Adrenal gland (tissue), 12 donors: Measurements from ENCODE around the gene SLC35G3. TPM values are rescaled to one million over a fixed set of nuclear protein-coding genes. Genes with fewer than 3 reads are reported as not detected.

ENCODE experiments used
- DNase-seq, 7 donors: peaks; one replicate each; pipeline ENCODE4 v3.0.0-alpha.2; 2019 to 2020
- H3K27ac ChIP-seq, 5 donors: fragments of 200-600 bp; sonication (generic) in 4 of 5; 1 replicate in 3 of 5; 2 replicates in 2 of 5; pipeline versions ENCODE4 v1.5.1 to v1.8.0; 2016 to 2020; ENCODE audit warnings: mild to moderate bottlenecking in 1 of 5
- H3K27me3 ChIP-seq: fragments of 200-600 bp; 2 replicates; pipeline ENCODE4 v1.8.0; 2021
- H3K36me3 ChIP-seq, 2 donors: fragments of 200-600 bp; replicated peaks in 1 of 2; 1 replicate in 1 of 2; 2 replicates in 1 of 2; pipeline versions ENCODE4 v1.5.1 to v1.8.0; 2018 to 2022
- H3K4me1 ChIP-seq, 2 donors: fragments of 200-600 bp; replicated peaks in 1 of 2; 1 replicate in 1 of 2; 2 replicates in 1 of 2; pipeline versions ENCODE4 v1.5.1 to v1.8.0; 2018 to 2021
- H3K4me3 ChIP-seq, 4 donors: fragments of 200-600 bp; sonication (generic) in 3 of 4; one replicate each; pipeline ENCODE4 v1.5.1; 2016 to 2018
- H3K9me3 ChIP-seq, 3 donors: fragments of 200-600 bp; sonication (generic) in 1 of 3; replicated peaks in 1 of 3; 1 replicate in 2 of 3; 2 replicates in 1 of 3; pipeline versions ENCODE4 v1.5.1 to v1.8.0; 2016 to 2021
- POLR2A ChIP-seq, 2 donors: fragments of 450-650 bp; IDR thresholded peaks; one replicate each; pipeline ENCODE4 v1.6.1; 2017; ENCODE audit warnings: antibody characterized with exemption in 2 of 2, mild to moderate bottlenecking in 2 of 2, moderate library complexity in 1 of 2
- WGBS, 4 donors: extraction: QIAGEN DNeasy Blood & Tissue Kit in 2 of 4; methylation state at CpG; one replicate each; pipeline versions ENCODE4 v1.1.5 to v1.1.7; 2013 to 2017; 5-methylcytosine and 5-hydroxymethylcytosine counted together
- intact Hi-C, 2 donors: fragments of 100-400 bp; cut with DNase I; formaldehyde crosslinking; loops; one replicate each; pipeline versions ENCODE4 v1.14.1 to v1.15.0; 2022 to 2023
- polyA plus RNA-seq, 3 donors: library from polyadenylated mRNA; stranded (reverse); fragments of 200-250 nt in 2 of 3; fragments of 350-450 nt in 1 of 3; fragmentation: Illumina TruSeq in 1 of 3; extraction: RNeasy Lipid Tissue Mini Kit (QIAGEN cat#74804) in 1 of 3; gene quantifications; one replicate each; pipeline ENCODE4 v1.2.3, GENCODE V29; 2013 to 2014
- total RNA-seq, 9 donors: library from RNA; depleted of rRNA in 4 of 9; stranded (reverse); fragments of >200 nt in 4 of 9; fragments of 120-200 nt in 1 of 9; fragmentation: NEBNext Ultra II Directional in 1 of 9; extraction: Animal tissue kit (Norgen Biotek cat#: 25700) in 1 of 9; gene quantifications; one replicate each; pipeline versions ENCODE4 v1.1.0 to v1.2.4, GENCODE V29; 2013 to 2023
- TF ChIP-seq, protein P1 (sequence below), 6 experiments: fragments of 450-650 bp in 4 of 6; fragments of 200-600 bp in 2 of 6; sonication (generic) in 1 of 6; IDR thresholded peaks; 1 replicate in 5 of 6; 2 replicates in 1 of 6; pipeline versions ENCODE4 v1.5.1 to v1.8.0; 2016 to 2021; ENCODE audit warnings: antibody characterized with exemption in 6 of 6, mild to moderate bottlenecking in 2 of 6, moderate library complexity in 1 of 6
- donor health status: healthy with polysubstance abuse.
- donor health status: Bipolar disorder and iron deficiency.
- donor health status: DM: yes; HTN: yes; CAD: no.
- donor health status: DM: no; HTN: no; CAD: no.
- donor health status: DM: no; HTN: no; CAD: no.
- donor health status: DM: yes; HTN: yes; CAD: no.

The SLC35G3 gene
- total and polyA plus RNA-seq, 12 donors = not detected

DNA sequence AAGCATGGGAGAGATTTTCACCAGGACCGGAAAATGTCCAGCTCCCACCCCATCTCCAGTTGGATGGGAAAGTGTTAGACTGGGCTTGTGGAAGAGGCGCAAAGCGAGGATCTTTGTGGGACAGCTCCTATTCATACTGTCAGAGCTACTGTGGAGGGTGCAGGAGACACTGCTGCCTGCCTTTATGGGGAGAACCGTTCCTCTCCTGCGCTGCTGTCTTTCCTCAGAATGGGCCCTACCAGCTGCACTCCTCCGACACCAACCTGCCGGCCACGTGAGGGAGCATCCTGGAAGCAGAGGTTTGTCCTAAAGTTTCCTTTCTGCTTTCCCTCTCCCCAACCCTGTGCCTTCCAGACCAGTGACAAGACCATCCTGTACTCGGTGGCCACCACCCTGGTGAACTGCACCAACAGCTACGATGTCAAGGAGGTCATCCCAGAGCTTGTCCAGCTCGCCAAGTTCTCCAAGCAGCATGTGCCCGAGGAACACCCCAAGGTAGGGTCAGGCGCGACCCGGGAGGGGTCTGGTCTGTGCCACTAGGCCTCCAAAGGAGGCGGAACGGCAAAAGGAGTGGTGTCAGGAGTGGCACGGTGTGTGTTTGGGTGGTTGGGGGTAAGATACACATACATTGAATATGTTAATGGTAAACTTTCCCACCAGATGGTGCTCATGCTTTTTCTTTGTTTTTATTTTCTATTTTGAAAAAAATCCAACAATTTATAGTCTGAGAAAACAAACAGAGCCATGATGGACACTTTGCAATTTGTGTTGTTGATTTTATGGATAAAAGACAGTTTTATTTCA is 23.0 kb downstream of the SLC35G3 start:
- Histone ChIP-seq H3K27ac (no peak overlapping the region), H3K27me3 (no peaks in the 10 kb centered on the region), H3K9me3 (no peaks in the 10 kb centered on the region), H3K36me3 (no peaks in the 10 kb centered on the region), H3K4me1 (no peaks in the 10 kb centered on the region), H3K4me3 (no peak overlapping the region)
- intact Hi-C loops = loop anchor here (5.0 to 10.0 kb wide), 2 partner anchors 364 to 371 kb away; partner anchors contain the start of gene SLFN12L (in 1 of the 2)
- WGBS, 4 donors = 68 to 74% (median 71%) methylated on average over 11 to 18 of the region's 18 CpGs
- DNase-seq = peak in 2 of 7 donors; percentile 4 to 21
- TF ChIP-seq, protein P1, sequence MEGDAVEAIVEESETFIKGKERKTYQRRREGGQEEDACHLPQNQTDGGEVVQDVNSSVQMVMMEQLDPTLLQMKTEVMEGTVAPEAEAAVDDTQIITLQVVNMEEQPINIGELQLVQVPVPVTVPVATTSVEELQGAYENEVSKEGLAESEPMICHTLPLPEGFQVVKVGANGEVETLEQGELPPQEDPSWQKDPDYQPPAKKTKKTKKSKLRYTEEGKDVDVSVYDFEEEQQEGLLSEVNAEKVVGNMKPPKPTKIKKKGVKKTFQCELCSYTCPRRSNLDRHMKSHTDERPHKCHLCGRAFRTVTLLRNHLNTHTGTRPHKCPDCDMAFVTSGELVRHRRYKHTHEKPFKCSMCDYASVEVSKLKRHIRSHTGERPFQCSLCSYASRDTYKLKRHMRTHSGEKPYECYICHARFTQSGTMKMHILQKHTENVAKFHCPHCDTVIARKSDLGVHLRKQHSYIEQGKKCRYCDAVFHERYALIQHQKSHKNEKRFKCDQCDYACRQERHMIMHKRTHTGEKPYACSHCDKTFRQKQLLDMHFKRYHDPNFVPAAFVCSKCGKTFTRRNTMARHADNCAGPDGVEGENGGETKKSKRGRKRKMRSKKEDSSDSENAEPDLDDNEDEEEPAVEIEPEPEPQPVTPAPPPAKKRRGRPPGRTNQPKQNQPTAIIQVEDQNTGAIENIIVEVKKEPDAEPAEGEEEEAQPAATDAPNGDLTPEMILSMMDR (IDR thresholded peaks at IDR 0.05) = peak in 5 of 6 experiments; percentile 37 to 51 (median 39)
- no peak for TF ChIP-seq POLR2A (IDR thresholded peaks at IDR 0.05)

DNA sequence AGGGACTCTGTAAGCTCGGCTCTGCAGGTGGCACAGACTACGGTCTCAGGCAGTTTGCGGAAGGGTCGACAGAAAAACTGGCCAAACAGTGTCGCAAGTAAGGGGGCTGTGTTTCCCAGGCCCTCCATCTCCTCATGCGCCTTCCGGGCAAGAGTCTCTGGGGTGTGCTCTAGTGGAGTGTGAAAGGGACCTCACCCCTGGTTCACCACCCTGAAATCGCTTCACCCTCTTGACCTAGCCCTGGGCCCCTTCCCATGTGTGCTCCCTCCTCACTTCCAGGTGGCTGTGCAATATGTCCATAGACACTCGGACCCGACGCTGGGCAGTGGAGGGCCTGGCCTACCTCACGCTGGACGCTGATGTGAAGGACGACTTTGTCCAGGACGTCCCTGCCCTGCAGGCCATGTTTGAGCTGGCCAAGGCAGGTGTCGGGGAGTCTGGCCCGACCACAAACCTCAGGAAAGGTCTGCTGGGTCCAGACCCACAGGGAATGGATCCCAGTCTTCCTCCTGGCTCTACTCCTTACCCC is 24.3 kb downstream of the SLC35G3 start:
- WGBS, 4 donors = 80 to 84% (median 82%) methylated on average over 15 to 17 of the region's 17 CpGs
- H3K27me3 ChIP-seq = no peaks in the 10 kb centered on the region
- H3K9me3 ChIP-seq = no peaks in the 10 kb centered on the region
- H3K4me3 ChIP-seq = no peak overlapping the region
- no peaks in the 10 kb centered on the region for H3K4me1 ChIP-seq
- TF ChIP-seq, protein P1 (IDR thresholded peaks at IDR 0.05) = no peak
- TF ChIP-seq POLR2A (IDR thresholded peaks at IDR 0.05) = no peak
- H3K27ac ChIP-seq = no peak overlapping the region
- no peak for DNase-seq
- no peaks in the 10 kb centered on the region for H3K36me3 ChIP-seq
- intact Hi-C loops = loop anchor here (5.0 to 10.0 kb wide), 4 partner anchors 145 to 575 kb away; partner anchors contain the start of gene SLFN12L (in 1 of the 2)

DNA sequence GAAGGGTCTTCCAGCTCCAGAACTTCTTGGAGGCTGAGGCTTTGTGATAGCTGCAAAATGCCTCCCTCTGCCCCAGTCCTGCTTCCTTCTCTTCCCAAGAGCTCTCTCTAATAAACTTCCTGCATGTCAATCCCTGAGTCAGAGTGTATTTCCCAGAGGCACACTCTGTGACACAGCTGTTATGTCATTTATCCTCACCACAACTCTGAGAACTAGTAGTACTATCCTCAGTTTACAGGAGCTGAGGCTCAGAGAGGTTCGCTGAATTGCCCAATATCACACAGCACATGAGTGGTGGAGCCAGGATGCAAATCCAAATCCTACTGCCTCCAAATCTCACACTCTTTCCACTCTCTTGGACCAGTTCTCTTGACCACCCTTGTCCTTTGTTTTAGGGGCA is 26.5 kb downstream of the SLC35G3 start:
- no peak overlapping the region for H3K27ac ChIP-seq
- no peaks in the 10 kb centered on the region for H3K4me1 ChIP-seq
- intact Hi-C loops = loop anchor here in 1 of 2 donors (10.0 kb wide), 2 partner anchors 147 to 577 kb away; no protein-coding TSS in a partner anchor
- no peaks in the 10 kb centered on the region for H3K36me3 ChIP-seq
- H3K4me3 ChIP-seq = no peak overlapping the region
- DNase-seq = no peak
- no peaks in the 10 kb centered on the region for H3K9me3 ChIP-seq
- no peaks in the 10 kb centered on the region for H3K27me3 ChIP-seq
- TF ChIP-seq, protein P1 (IDR thresholded peaks at IDR 0.05) = no peak
- no peak for TF ChIP-seq POLR2A (IDR thresholded peaks at IDR 0.05)
- WGBS, 4 donors = 60 to 86% (median 69%) methylated on average over 1 of the region's 1 CpG

DNA sequence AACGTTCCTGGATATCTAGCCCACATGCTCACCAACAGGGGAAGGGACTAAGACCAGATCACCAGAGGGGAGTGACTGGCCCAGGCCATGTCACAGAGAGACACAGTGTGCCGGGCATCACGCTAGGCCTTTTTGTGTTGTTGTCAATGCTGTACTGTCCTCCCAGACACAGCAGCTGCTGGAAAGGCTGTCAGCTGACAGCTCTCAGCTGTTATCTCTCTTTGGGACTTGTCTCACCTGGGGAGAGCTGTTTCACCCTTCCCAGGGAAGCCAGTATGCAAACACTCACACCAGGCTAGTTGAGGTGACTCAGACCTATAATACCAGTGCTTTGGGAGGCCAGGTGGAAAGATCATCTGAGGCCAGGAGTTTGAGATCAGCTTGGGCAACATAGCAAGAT is 27.1 kb downstream of the SLC35G3 start:
- intact Hi-C loops = loop anchor here in 1 of 2 donors (10.0 kb wide), 2 partner anchors 148 to 578 kb away; no protein-coding TSS in a partner anchor
- Histone ChIP-seq H3K27me3 (no peaks in the 10 kb centered on the region), H3K4me3 (no peak overlapping the region), H3K27ac (no peak overlapping the region), H3K4me1 (no peaks in the 10 kb centered on the region), H3K36me3 (no peaks in the 10 kb centered on the region), H3K9me3 (no peaks in the 10 kb centered on the region)
- DNase-seq = no peak
- TF ChIP-seq, protein P1 (IDR thresholded peaks at IDR 0.05) = no peak
- no peak for TF ChIP-seq POLR2A (IDR thresholded peaks at IDR 0.05)
- 49 to 61% (median 51%) methylated on average over 1 to 3 of the region's 3 CpGs for WGBS, 4 donors
